HEK293 (cell line): ENCODE data around the gene GPR146.

ENCODE experiments used
- CTCF ChIA-PET: fragments of 350-600 bp; formaldehyde crosslinking; extraction: SDS; loops from one replicate; lab custom pipeline; 2021; ENCODE audit warnings: antibody characterized with exemption; lab: Yijun Ruan, JAX
- POLR2A ChIA-PET: fragments of 300-600 bp; formaldehyde crosslinking; extraction: SDS; loops from one replicate; lab custom pipeline; 2020; ENCODE audit warnings: antibody characterized with exemption, inconsistent platforms; lab: Yijun Ruan, JAX
- H3K27ac ChIP-seq: fragments of 200-500 bp; sonication (Bioruptor generic); 2 replicates; pipeline ENCODE4 v1.5.1; 2014; ENCODE audit warnings: low read depth, low read length, control low read depth, inconsistent platforms; ENCODE audit errors: extremely low read depth
- H3K36me3 ChIP-seq, 2 experiments: fragments of 200-500 bp in 1 of 2; sonication (Bioruptor generic) in 1 of 2; 1 replicate in 1 of 2; 2 replicates in 1 of 2; pipeline ENCODE4 v1.5.1; 2014 to 2017; ENCODE audit warnings: inconsistent platforms in 2 of 2, low read length in 2 of 2; ENCODE audit not compliant: control insufficient read depth in 2 of 2, insufficient read depth in 1 of 2
- H3K4me1 ChIP-seq: fragments of 200-500 bp; sonication (Bioruptor generic); 2 replicates; pipeline ENCODE4 v1.5.1; 2014; ENCODE audit warnings: mild to moderate bottlenecking, low read length, inconsistent platforms; ENCODE audit not compliant: control insufficient read depth, insufficient read depth
- H3K4me3 ChIP-seq: 2 replicates; pipeline ENCODE4 v1.5.1; 2011; ENCODE audit warnings: low read depth, mild to moderate bottlenecking, control low read depth, low read length, moderate library complexity
- H3K9me3 ChIP-seq: fragments of 200-500 bp; sonication (Bioruptor generic); 2 replicates; pipeline ENCODE4 v1.5.1; 2014; ENCODE audit warnings: low read depth, low read length, inconsistent platforms; ENCODE audit not compliant: control insufficient read depth, insufficient read depth
- BCL11B ChIP-seq: fragments of 450-650 bp; formaldehyde crosslinking; IDR thresholded peaks from 2 replicates; pipeline ENCODE4 v1.5.1; 2016; ENCODE audit warnings: low read depth, missing biosample characterization, missing genetic modification characterization
- KLF9 ChIP-seq: fragments of 450-650 bp; formaldehyde crosslinking; IDR thresholded peaks from 2 replicates; pipeline ENCODE4 v1.5.1; 2016; ENCODE audit warnings: missing biosample characterization, missing genetic modification characterization, low read depth
- MYNN ChIP-seq: fragments of 450-650 bp; formaldehyde crosslinking; IDR thresholded peaks from 2 replicates; pipeline ENCODE4 v1.5.1; 2016; ENCODE audit warnings: missing biosample characterization, missing genetic modification characterization, borderline replicate concordance
- OSR2 ChIP-seq: fragments of 450-650 bp; formaldehyde crosslinking; IDR thresholded peaks from 2 replicates; pipeline ENCODE4 v1.5.1; 2016; ENCODE audit warnings: missing biosample characterization, missing genetic modification characterization
- OVOL3 ChIP-seq: fragments of 450-650 bp; formaldehyde crosslinking; IDR thresholded peaks from 2 replicates; pipeline ENCODE4 v1.5.1; 2016; ENCODE audit warnings: missing biosample characterization, missing genetic modification characterization
- PBX3 ChIP-seq: sonication (generic); formaldehyde crosslinking; IDR thresholded peaks from 2 replicates; pipeline ENCODE4 v1.8.1; 2022; ENCODE audit warnings: mild to moderate bottlenecking, moderate library complexity, missing genetic modification reagents
- PRDM2 ChIP-seq: fragments of 450-650 bp; formaldehyde crosslinking; IDR thresholded peaks from 2 replicates; pipeline ENCODE4 v1.5.1; 2016; ENCODE audit warnings: missing biosample characterization, missing genetic modification characterization, borderline replicate concordance
- RBAK ChIP-seq: fragments of 450-650 bp; formaldehyde crosslinking; IDR thresholded peaks from 2 replicates; pipeline ENCODE4 v1.5.1; 2016; ENCODE audit warnings: missing biosample characterization, missing genetic modification characterization
- SP2 ChIP-seq: fragments of 450-650 bp; formaldehyde crosslinking; IDR thresholded peaks from 2 replicates; pipeline ENCODE4 v1.5.1; 2016; ENCODE audit warnings: missing biosample characterization, missing genetic modification characterization
- ZBTB10 ChIP-seq: fragments of 450-650 bp; formaldehyde crosslinking; IDR thresholded peaks from 2 replicates; pipeline ENCODE4 v1.5.1; 2016; ENCODE audit warnings: missing biosample characterization, missing genetic modification characterization
- ZNF112 ChIP-seq: fragments of 450-650 bp; formaldehyde crosslinking; IDR thresholded peaks from 2 replicates; pipeline ENCODE4 v1.5.0; 2017; ENCODE audit warnings: missing biosample characterization, missing genetic modification characterization
- ZNF121 ChIP-seq: fragments of 450-650 bp; formaldehyde crosslinking; IDR thresholded peaks from 2 replicates; pipeline ENCODE4 v1.5.1; 2016; ENCODE audit warnings: missing biosample characterization, missing genetic modification characterization
- ZNF132 ChIP-seq: fragments of 450-650 bp; formaldehyde crosslinking; IDR thresholded peaks from 2 replicates; pipeline ENCODE4 v1.5.1; 2017; ENCODE audit warnings: missing biosample characterization, missing genetic modification characterization, borderline replicate concordance
- ZSCAN16 ChIP-seq: fragments of 450-650 bp; formaldehyde crosslinking; IDR thresholded peaks from 2 replicates; pipeline ENCODE4 v1.5.1; 2016; ENCODE audit warnings: missing biosample characterization, missing genetic modification characterization
- ZSCAN18 ChIP-seq: fragments of 450-650 bp; formaldehyde crosslinking; IDR thresholded peaks from 2 replicates; pipeline ENCODE4 v1.5.1; 2016; ENCODE audit warnings: missing biosample characterization, missing genetic modification characterization
- TF ChIP-seq, protein P1 (sequence below): fragments of 450-650 bp; formaldehyde crosslinking; conservative IDR thresholded peaks from 2 replicates; pipeline ENCODE4 v1.5.1; 2016; ENCODE audit warnings: low read depth, missing biosample characterization, missing genetic modification characterization
- TF ChIP-seq, protein P2 (sequence below): fragments of 450-650 bp; formaldehyde crosslinking; IDR thresholded peaks from 2 replicates; pipeline ENCODE4 v1.5.1; 2017; ENCODE audit warnings: missing biosample characterization, missing genetic modification characterization

GPR146 gene

DNA sequence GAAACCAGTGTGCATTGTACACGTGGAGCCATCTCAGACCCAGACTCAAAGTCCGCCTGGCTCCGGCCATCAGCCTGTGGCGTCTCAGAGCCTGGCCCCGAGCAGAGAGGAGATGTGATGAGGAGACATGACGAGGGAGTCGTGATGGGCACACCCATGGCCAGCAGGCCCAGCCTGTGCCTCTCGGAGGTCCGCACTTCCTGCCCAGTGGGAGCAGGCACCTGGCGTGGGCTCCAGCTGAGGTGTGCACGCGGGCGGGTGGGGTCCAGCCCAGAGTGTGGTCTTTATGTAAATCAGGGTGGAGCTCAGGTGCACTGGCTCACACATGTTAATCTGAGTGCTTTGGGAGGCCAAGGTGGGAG is 26.0 kb upstream of the GPR146 start:
- no peaks in the 10 kb centered on the region for H3K4me1 ChIP-seq
- no peaks in the 10 kb centered on the region for H3K9me3 ChIP-seq
- no peaks in the 10 kb centered on the region for H3K36me3 ChIP-seq
- no peak overlapping the region for H3K27ac ChIP-seq
- POLR2A ChIA-PET: no interaction called here
- CTCF ChIA-PET: interaction anchor here (1.3 to 1.7 kb wide), 2 partner anchors 25 to 47 kb away, joined by 3 to 6 read pairs; no protein-coding TSS in a partner anchor
- TF ChIP-seq BCL11B (tag by site-specific recombination): no peak
- TF ChIP-seq, protein P1, sequence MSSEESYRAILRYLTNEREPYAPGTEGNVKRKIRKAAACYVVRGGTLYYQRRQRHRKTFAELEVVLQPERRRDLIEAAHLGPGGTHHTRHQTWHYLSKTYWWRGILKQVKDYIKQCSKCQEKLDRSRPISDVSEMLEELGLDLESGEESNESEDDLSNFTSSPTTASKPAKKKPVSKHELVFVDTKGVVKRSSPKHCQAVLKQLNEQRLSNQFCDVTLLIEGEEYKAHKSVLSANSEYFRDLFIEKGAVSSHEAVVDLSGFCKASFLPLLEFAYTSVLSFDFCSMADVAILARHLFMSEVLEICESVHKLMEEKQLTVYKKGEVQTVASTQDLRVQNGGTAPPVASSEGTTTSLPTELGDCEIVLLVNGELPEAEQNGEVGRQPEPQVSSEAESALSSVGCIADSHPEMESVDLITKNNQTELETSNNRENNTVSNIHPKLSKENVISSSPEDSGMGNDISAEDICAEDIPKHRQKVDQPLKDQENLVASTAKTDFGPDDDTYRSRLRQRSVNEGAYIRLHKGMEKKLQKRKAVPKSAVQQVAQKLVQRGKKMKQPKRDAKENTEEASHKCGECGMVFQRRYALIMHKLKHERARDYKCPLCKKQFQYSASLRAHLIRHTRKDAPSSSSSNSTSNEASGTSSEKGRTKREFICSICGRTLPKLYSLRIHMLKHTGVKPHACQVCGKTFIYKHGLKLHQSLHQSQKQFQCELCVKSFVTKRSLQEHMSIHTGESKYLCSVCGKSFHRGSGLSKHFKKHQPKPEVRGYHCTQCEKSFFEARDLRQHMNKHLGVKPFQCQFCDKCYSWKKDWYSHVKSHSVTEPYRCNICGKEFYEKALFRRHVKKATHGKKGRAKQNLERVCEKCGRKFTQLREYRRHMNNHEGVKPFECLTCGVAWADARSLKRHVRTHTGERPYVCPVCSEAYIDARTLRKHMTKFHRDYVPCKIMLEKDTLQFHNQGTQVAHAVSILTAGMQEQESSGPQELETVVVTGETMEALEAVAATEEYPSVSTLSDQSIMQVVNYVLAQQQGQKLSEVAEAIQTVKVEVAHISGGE (tag by site-specific recombination): no peak
- no peak overlapping the region for H3K4me3 ChIP-seq

DNA sequence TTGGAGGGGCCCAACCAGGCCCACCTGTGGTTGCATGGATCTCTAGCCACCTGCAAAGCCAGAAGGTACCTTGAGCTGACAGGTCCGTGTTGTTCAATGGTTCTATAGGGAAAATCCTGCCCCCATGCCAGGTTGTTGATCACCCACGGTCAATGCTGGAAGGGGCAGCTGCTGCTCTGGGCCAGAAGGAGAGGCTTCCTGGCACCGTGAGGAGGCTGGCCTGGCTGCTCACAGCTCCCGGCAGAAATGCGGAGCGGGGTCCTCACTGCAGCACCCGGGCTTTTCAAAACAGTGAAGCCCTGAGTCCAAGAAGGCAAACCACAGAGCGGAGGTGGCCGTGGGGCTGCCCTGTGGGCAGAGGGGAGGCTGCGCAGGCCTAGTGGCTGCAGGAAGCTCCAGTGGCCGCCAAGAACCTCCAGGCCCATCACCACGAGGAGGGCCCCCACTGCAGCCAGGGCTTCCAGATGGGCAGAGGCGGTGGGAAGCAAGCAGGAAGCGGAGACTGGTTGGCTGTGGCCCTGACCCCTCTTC is 25.0 kb upstream of the GPR146 start:
- Histone ChIP-seq H3K36me3 (no peaks in the 10 kb centered on the region), H3K27ac (no peak overlapping the region), H3K9me3 (no peaks in the 10 kb centered on the region), H3K4me1 (no peaks in the 10 kb centered on the region), H3K4me3 (no peak overlapping the region)
- ChIA-PET CTCF (interaction anchor here (0.6 kb wide), 1 partner anchor 14 kb away, joined by 3 read pairs; no protein-coding TSS in a partner anchor), POLR2A (no interaction called here)
- no peak for TF ChIP-seq ZNF132 (tag by site-specific recombination)
- TF ChIP-seq ZNF121 (tag by site-specific recombination): no peak
- TF ChIP-seq ZSCAN18 (tag by site-specific recombination): no peak
- no peak for TF ChIP-seq RBAK (tag by site-specific recombination)
- no peak for TF ChIP-seq ZSCAN16 (tag by site-specific recombination)
- TF ChIP-seq OSR2 (tag by site-specific recombination): no peak
- TF ChIP-seq ZNF112 (tag by site-specific recombination): no peak
- TF ChIP-seq, protein P2, sequence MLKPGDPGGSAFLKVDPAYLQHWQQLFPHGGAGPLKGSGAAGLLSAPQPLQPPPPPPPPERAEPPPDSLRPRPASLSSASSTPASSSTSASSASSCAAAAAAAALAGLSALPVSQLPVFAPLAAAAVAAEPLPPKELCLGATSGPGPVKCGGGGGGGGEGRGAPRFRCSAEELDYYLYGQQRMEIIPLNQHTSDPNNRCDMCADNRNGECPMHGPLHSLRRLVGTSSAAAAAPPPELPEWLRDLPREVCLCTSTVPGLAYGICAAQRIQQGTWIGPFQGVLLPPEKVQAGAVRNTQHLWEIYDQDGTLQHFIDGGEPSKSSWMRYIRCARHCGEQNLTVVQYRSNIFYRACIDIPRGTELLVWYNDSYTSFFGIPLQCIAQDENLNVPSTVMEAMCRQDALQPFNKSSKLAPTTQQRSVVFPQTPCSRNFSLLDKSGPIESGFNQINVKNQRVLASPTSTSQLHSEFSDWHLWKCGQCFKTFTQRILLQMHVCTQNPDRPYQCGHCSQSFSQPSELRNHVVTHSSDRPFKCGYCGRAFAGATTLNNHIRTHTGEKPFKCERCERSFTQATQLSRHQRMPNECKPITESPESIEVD (tag by site-specific recombination): no peak
- no peak for TF ChIP-seq OVOL3 (tag by site-specific recombination)
- no peak for TF ChIP-seq MYNN
- TF ChIP-seq SP2 (tag by site-specific recombination): no peak
- no peak for TF ChIP-seq ZBTB10 (tag by site-specific recombination)
- TF ChIP-seq PBX3 (CRISPR knock-in tag): no peak
- no peak for TF ChIP-seq PRDM2 (tag by site-specific recombination)
- no peak for TF ChIP-seq KLF9
